HCT116 (cell line): Measurements from ENCODE around the gene ACR.

Experiments
- ATF3 ChIP-seq: IDR thresholded peaks from 2 replicates; pipeline ENCODE4 v1.6.1; 2012
- CBX3 ChIP-seq: IDR thresholded peaks from 2 replicates; pipeline ENCODE4 v1.6.1; 2012; ENCODE audit warnings: low read depth
- CTCF ChIP-seq, 3 experiments: fragments of 200-600 bp in 1 of 3; sonication (generic) in 1 of 3; IDR thresholded peaks in 2 of 3; conservative IDR thresholded peaks in 1 of 3; 2 replicates each; pipeline ENCODE4 v1.5.1; 2012 to 2017; ENCODE audit warnings: low read depth in 2 of 3, low read length in 2 of 3, antibody characterized with exemption in 1 of 3, borderline replicate concordance in 1 of 3, control low read depth in 1 of 3, mild to moderate bottlenecking in 1 of 3, mixed read lengths in 1 of 3, mixed run types in 1 of 3, moderate library complexity in 1 of 3; ENCODE audit not compliant: insufficient read depth in 1 of 3
- ELF1 ChIP-seq: IDR thresholded peaks from 2 replicates; pipeline ENCODE4 v1.6.1; 2012; ENCODE audit warnings: low read depth, borderline replicate concordance
- POLR2AphosphoS5 ChIP-seq: IDR thresholded peaks from 2 replicates; pipeline ENCODE4 v1.6.1; 2011; ENCODE audit warnings: mild to moderate bottlenecking, low read depth, low read length, moderate library complexity
- SP1 ChIP-seq: IDR thresholded peaks from 2 replicates; pipeline ENCODE4 v1.6.1; 2012; ENCODE audit warnings: low read depth

- no peak for TF ChIP-seq POLR2AphosphoS5
- no peak for TF ChIP-seq CBX3
- no peak for TF ChIP-seq SP1
- TF ChIP-seq ELF1 = no peak
- no peak for TF ChIP-seq CTCF (IDR thresholded peaks at IDR 0.05 in 2 of 3, conservative IDR thresholded peaks at IDR 0.05 in 1 of 3; ENCODE audit: borderline replicate concordance in 1 of 3, insufficient read depth in 1 of 3, low read depth in 2 of 3, low read length in 2 of 3)
- TF ChIP-seq ATF3 = no peak
These were observed 14.0 kb upstream of the ACR start for GRCh38 chr22:50723991-50724390.
